ENCODE measurements around the gene GOLGA2. TPM values are rescaled to one million over a fixed set of nuclear protein-coding genes. Genes with fewer than 3 reads are reported as not detected.

GOLGA2 gene
- polyA plus RNA-seq, 1 experiment: 112 TPM

DNA sequence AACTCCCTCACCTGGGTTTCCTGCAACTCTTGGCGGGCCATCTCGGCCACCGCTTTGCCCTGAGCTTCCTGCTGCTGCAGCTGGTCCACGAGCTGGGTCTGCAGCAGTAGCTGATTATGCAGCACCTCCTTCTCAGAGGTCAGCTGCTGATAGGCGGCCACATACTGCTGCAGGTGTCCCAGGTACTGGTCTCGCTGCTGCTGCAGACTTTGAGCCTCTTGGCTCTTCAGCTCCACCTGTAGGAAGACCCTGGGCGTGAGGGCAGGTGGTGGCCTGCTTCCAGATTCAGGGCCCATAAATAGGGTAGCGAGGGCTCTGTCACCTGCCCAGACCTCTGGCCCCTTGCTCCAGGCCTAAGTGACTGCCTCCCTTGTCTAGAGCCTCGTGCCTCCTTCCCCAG is 16.7 kb downstream of the GOLGA2 start:
- Histone ChIP-seq H3K27ac (ENCODE audit: low read depth, low read length) (no peak overlapping the region), H3K27me3 (ENCODE audit: control insufficient read depth, insufficient read depth, low read length) (no peaks in the 10 kb centered on the region), H3K4me3 (ENCODE audit: low read depth, low read length) (no peak overlapping the region), H3K9me3 (ENCODE audit: control insufficient read depth, insufficient read depth, low read length) (no peaks in the 10 kb centered on the region; the same call in 1 of the 2 replicates)
- POLR2A ChIA-PET: no interaction called here
- DNase-seq (ENCODE audit: low read depth, low spot score): no peak
- CTCF ChIA-PET: no interaction called here
- TF ChIP-seq, protein P1, sequence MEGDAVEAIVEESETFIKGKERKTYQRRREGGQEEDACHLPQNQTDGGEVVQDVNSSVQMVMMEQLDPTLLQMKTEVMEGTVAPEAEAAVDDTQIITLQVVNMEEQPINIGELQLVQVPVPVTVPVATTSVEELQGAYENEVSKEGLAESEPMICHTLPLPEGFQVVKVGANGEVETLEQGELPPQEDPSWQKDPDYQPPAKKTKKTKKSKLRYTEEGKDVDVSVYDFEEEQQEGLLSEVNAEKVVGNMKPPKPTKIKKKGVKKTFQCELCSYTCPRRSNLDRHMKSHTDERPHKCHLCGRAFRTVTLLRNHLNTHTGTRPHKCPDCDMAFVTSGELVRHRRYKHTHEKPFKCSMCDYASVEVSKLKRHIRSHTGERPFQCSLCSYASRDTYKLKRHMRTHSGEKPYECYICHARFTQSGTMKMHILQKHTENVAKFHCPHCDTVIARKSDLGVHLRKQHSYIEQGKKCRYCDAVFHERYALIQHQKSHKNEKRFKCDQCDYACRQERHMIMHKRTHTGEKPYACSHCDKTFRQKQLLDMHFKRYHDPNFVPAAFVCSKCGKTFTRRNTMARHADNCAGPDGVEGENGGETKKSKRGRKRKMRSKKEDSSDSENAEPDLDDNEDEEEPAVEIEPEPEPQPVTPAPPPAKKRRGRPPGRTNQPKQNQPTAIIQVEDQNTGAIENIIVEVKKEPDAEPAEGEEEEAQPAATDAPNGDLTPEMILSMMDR (IDR thresholded peaks at IDR 0.05; ENCODE audit: low read depth, low read length): no peak

DNA sequence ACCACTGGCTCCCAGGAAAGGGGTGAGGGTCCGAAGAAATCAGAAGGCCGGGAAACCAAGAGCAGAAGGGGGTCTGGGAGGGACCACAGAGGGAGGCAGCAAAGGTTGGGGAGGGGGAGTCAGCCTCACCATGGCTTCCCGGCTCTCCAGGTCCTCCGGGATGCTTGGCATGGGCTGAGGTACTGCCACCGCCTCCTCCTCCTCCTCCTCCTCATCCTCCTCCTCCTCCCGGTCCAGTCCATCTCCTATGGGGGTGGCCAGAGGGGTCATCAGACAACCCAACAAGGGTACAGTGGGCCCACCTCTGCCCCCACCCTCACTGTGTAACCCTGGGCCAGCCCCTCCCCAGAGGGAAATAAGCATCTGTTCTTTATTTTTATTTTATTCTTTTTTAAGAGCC is 17.5 kb downstream of the GOLGA2 start:
- no peaks in the 10 kb centered on the region; the same call in 1 of the 2 replicates for H3K9me3 ChIP-seq (ENCODE audit: control insufficient read depth, insufficient read depth, low read length)
- no peak overlapping the region for H3K27ac ChIP-seq (ENCODE audit: low read depth, low read length)
- no peak for DNase-seq (ENCODE audit: low read depth, low spot score)
- TF ChIP-seq, protein P1 (IDR thresholded peaks at IDR 0.05; ENCODE audit: low read depth, low read length): no peak
- H3K4me3 ChIP-seq (ENCODE audit: low read depth, low read length): no peak overlapping the region
- H3K27me3 ChIP-seq (ENCODE audit: control insufficient read depth, insufficient read depth, low read length): no peaks in the 10 kb centered on the region
- POLR2A ChIA-PET: interaction anchor here (0.6 kb wide), 1 partner anchor 46 kb away, joined by 4 read pairs; no protein-coding TSS in a partner anchor
- CTCF ChIA-PET: no interaction called here

DNA sequence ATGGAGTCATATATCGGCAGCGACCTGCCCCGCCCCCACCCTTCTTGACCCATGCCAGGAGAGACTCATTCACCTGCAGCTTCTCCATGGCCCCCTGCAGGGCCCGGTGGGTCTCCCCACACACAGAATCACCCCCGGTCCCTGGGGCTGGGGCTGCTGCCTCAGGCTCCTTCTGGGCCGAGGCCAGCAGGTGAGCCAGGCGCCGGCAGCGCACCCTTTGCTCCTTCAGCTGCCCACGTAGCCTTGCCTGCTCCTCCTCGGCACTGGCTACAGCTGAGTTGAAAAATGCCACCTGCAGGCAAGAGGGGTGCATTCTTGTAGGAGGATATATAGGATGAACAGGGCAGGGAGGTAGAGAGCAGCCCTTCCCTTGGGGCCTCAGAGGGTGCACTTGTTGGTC is 17.9 kb downstream of the GOLGA2 start:
- TF ChIP-seq, protein P1 (IDR thresholded peaks at IDR 0.05; ENCODE audit: low read depth, low read length): no peak
- POLR2A ChIA-PET: interaction anchor here (0.7 kb wide), 1 partner anchor 17 kb away, joined by 3 read pairs; no protein-coding TSS in a partner anchor
- CTCF ChIA-PET: no interaction called here

DNA sequence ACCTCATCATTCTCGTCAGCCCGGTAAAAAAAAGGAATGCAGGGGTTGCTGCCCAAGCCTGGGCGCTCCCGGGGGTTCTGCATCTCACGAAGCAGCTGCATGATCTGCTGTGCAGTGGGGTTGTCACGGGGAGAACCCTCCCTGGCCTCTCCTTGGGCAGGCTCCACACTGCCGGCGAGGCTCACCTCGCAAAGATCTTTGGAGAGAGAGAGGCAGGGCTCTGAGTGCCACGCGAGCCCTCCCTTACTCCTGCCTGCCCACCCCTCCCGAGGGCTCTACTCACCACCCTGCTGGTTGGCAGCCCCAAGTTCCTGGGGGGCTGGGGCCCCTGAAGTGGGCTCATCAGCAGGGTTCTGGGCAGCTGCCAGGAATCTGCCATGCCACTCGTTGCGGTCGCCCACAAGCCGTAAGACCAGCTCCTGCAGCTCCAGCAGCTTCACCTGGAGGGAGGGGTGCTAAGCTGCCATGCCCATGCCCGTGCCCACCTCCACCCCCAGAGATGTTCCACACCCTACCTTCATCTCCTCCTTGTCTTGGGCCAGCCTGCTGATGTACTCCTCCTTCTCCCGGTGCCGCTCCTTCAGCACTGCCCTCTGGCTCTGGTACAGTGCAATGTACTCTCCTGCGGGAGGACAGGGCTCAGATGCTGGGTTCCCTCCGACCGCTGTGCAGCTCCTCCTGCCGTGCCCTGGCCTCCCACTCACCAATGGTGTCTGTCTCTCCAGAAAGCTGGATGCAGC is 18.6 kb downstream of the GOLGA2 start:
- no peaks in the 10 kb centered on the region for H3K27me3 ChIP-seq (ENCODE audit: control insufficient read depth, insufficient read depth, low read length)
- no peak for DNase-seq (ENCODE audit: low read depth, low spot score)
- no peak overlapping the region for H3K4me3 ChIP-seq (ENCODE audit: low read depth, low read length)
- TF ChIP-seq, protein P1 (IDR thresholded peaks at IDR 0.05; ENCODE audit: low read depth, low read length): no peak
- H3K27ac ChIP-seq (ENCODE audit: low read depth, low read length): no peak overlapping the region
- POLR2A ChIA-PET: interaction anchor here (0.7 kb wide), 1 partner anchor 17 kb away, joined by 3 read pairs; no protein-coding TSS in a partner anchor
- no peaks in the 10 kb centered on the region; the same call in 1 of the 2 replicates for H3K9me3 ChIP-seq (ENCODE audit: control insufficient read depth, insufficient read depth, low read length)
- CTCF ChIA-PET: no interaction called here

More for the DNA sequence above, 17.9 kb downstream of the GOLGA2 start:
- Histone ChIP-seq H3K4me3 (ENCODE audit: low read depth, low read length) (no peak overlapping the region), H3K27me3 (ENCODE audit: control insufficient read depth, insufficient read depth, low read length) (no peaks in the 10 kb centered on the region), H3K27ac (ENCODE audit: low read depth, low read length) (no peak overlapping the region), H3K9me3 (ENCODE audit: control insufficient read depth, insufficient read depth, low read length) (no peaks in the 10 kb centered on the region; the same call in 1 of the 2 replicates)
- no peak for DNase-seq (ENCODE audit: low read depth, low spot score)
